B cell (primary cell): ENCODE data around the gene RASGRF2. TPM values are rescaled to one million over a fixed set of nuclear protein-coding genes. Genes with fewer than 3 reads are reported as not detected.

Experiments
- ATAC-seq: fragments of 200-7000 bp; cut with Tn5 transposase; one replicate; pipeline ENCODE4 v1.10.0; 2021; ENCODE audit warnings: low read depth, mild to moderate bottlenecking, moderate number of reproducible peaks, moderate library complexity
- CTCF ChIA-PET: fragments of 350-600 bp; sonication (Branson Sonifier 250); formaldehyde crosslinking; loops from one replicate; lab custom pipeline; 2021; ENCODE audit warnings: antibody characterized with exemption, inconsistent platforms; lab: Charles Lee
- POLR2A ChIA-PET: fragments of 350-600 bp; sonication (Branson Sonifier 250); formaldehyde crosslinking; loops from one replicate; lab custom pipeline; 2021; ENCODE audit warnings: antibody characterized with exemption; lab: Charles Lee
- DNase-seq: peaks from one replicate; pipeline ENCODE4 v3.0.0; 2013
- H2AFZ ChIP-seq: 2 replicates; pipeline ENCODE4 v1.6.1; 2012; ENCODE audit warnings: mild to moderate bottlenecking, low read depth, low read length; ENCODE audit not compliant: insufficient read depth, poor library complexity, severe bottlenecking
- H3K27ac ChIP-seq, 2 donors: 1 replicate in 1 of 2; 2 replicates in 1 of 2; pipeline ENCODE4 v1.5.1; 2012 to 2013; ENCODE audit warnings: low read length in 2 of 2, mild to moderate bottlenecking in 2 of 2, moderate library complexity in 1 of 2
- H3K27me3 ChIP-seq, 4 experiments: fragments of 200-600 bp in 1 of 4; sonication (generic) in 1 of 4; replicated peaks in 1 of 4; 1 replicate in 2 of 4; 2 replicates in 2 of 4; pipeline versions ENCODE4 v1.6.1 to v1.7.0; 2013 to 2016; ENCODE audit warnings: low read length in 3 of 4, mild to moderate bottlenecking in 2 of 4, mixed read lengths in 1 of 4, moderate library complexity in 1 of 4; ENCODE audit not compliant: insufficient read depth in 4 of 4, control insufficient read depth in 3 of 4; ENCODE audit errors: control extremely low read depth in 1 of 4
- H3K36me3 ChIP-seq, 2 experiments: replicated peaks in 1 of 2; 1 replicate in 1 of 2; 2 replicates in 1 of 2; pipeline versions ENCODE4 v1.6.1 to v1.7.1; 2013; ENCODE audit warnings: low read length in 1 of 2; ENCODE audit not compliant: insufficient read depth in 2 of 2, control insufficient read depth in 1 of 2; ENCODE audit errors: control extremely low read depth in 1 of 2, extremely low read depth in 1 of 2
- H3K4me1 ChIP-seq, 2 donors: fragments of 200-600 bp in 1 of 2; sonication (generic) in 1 of 2; 1 replicate in 1 of 2; 2 replicates in 1 of 2; pipeline versions ENCODE4 v1.5.1 to v1.6.1; 2013 to 2017; ENCODE audit warnings: low read length in 2 of 2; ENCODE audit not compliant: control insufficient read depth in 2 of 2, insufficient read depth in 2 of 2
- H3K4me2 ChIP-seq: replicated peaks from 2 replicates; pipeline ENCODE3; 2012; ENCODE audit warnings: mild to moderate bottlenecking, low read depth, low read length; ENCODE audit not compliant: poor library complexity, severe bottlenecking
- H3K4me3 ChIP-seq, 5 experiments: fragments of 200-600 bp in 1 of 5; sonication (generic) in 1 of 5; 1 replicate in 3 of 5; 2 replicates in 2 of 5; pipeline versions ENCODE4 v1.5.1 to v1.7.0; 2011 to 2016; ENCODE audit warnings: low read length in 4 of 5, mild to moderate bottlenecking in 4 of 5, low read depth in 2 of 5, control low read depth in 1 of 5, moderate library complexity in 1 of 5; ENCODE audit not compliant: insufficient read depth in 1 of 5; ENCODE audit errors: control extremely low read depth in 1 of 5, extremely low read depth in 1 of 5
- H3K79me2 ChIP-seq: fragments of 200-600 bp; sonication (generic); one replicate; pipeline ENCODE4 v1.6.0; 2016; ENCODE audit warnings: low read length; ENCODE audit not compliant: control insufficient read depth, insufficient read depth
- H3K9ac ChIP-seq: fragments of 200-600 bp; sonication (generic); 2 replicates; pipeline ENCODE4 v1.6.1; 2017; ENCODE audit warnings: mild to moderate bottlenecking, low read length, moderate library complexity
- H3K9me3 ChIP-seq, 3 donors: one replicate each; pipeline versions ENCODE4 v1.6.1 to v1.7.1; 2013; ENCODE audit warnings: low read length in 2 of 3; ENCODE audit not compliant: control insufficient read depth in 2 of 3, insufficient read depth in 1 of 3; ENCODE audit errors: control extremely low read depth in 1 of 3
- H4K20me1 ChIP-seq: 2 replicates; pipeline ENCODE4 v1.6.0; 2012; ENCODE audit warnings: mild to moderate bottlenecking, low read length; ENCODE audit not compliant: insufficient read depth, control insufficient read depth, poor library complexity, severe bottlenecking
- H3K27ac Mint-ChIP-seq: one replicate; pipeline ENCODE4 v1.8.0; 2021; ENCODE audit warnings: mixed read lengths
- H3K27me3 Mint-ChIP-seq: one replicate; pipeline ENCODE4 v1.8.0; 2021; ENCODE audit warnings: mixed read lengths
- H3K4me1 Mint-ChIP-seq: one replicate; pipeline ENCODE4 v1.8.0; 2021; ENCODE audit warnings: mixed read lengths
- H3K4me3 Mint-ChIP-seq: one replicate; pipeline ENCODE4 v1.8.0; 2021; ENCODE audit warnings: mixed read lengths
- H3K9me3 Mint-ChIP-seq: one replicate; pipeline ENCODE4 v1.8.0; 2022; ENCODE audit warnings: mixed read lengths; ENCODE audit not compliant: insufficient read depth
- EZH2 ChIP-seq: IDR thresholded peaks from 2 replicates; pipeline ENCODE4 v1.6.1; 2012; ENCODE audit warnings: borderline replicate concordance, low read depth, mild to moderate bottlenecking, moderate library complexity, low read length; ENCODE audit not compliant: insufficient read depth, poor library complexity, severe bottlenecking
- WGBS: methylation state at CpG from one replicate; pipeline ENCODE4 v1.1.5; 2013; ENCODE audit warnings: missing lambda C conversion rate; ENCODE audit not compliant: insufficient coverage; 5-methylcytosine and 5-hydroxymethylcytosine counted together
- intact Hi-C: fragments of 100-400 bp; cut with micrococcal nuclease; formaldehyde crosslinking; loops from one replicate; pipeline ENCODE4 v1.10.0; 2022
- polyA plus RNA-seq: library from polyadenylated mRNA; depleted of rRNA; stranded (reverse); fragments of >200 nt; gene quantifications from 2 replicates; pipeline ENCODE4 v1.2.3, GENCODE V29; 2012
- total RNA-seq, 2 donors: library from RNA; stranded (reverse); fragments of 120-200 nt in 1 of 2; gene quantifications; 1 replicate in 1 of 2; 2 replicates in 1 of 2; pipeline versions ENCODE4 v1.2.3 to v1.2.4, GENCODE V29; 2013 to 2022
- TF ChIP-seq, protein P1 (sequence below): fragments of 200-600 bp; IDR thresholded peaks from one replicate; pipeline ENCODE4 v1.8.0; 2022; ENCODE audit warnings: antibody characterized with exemption, mild to moderate bottlenecking

The RASGRF2 gene
- total and polyA plus RNA-seq, 2 donors (not counting 1 experiment from before 2014, with no cell fraction given), result 0.04 to 0.37 TPM

- POLR2A ChIA-PET, result no interaction called here
- DNase-seq, result no peak
These were observed 1.5 kb downstream of the RASGRF2 start for GRCh38 chr5:80961376-80962281.

More at GRCh38 chr5:80961376-80962281, 1.5 kb downstream of the RASGRF2 start:
- Mint-ChIP-seq H3K27ac (no peak overlapping the region), H3K4me3 (peak overlapping the region; percentile 67), H3K4me1 (peaks cover 14% of the 10 kb centered on the region), H3K9me3 (no peaks in the 10 kb centered on the region), H3K27me3 (peaks cover 49% of the 10 kb centered on the region)
- Histone ChIP-seq H3K27ac (no peak overlapping the region), H3K9ac (no peak overlapping the region), H3K9me3 (no peaks in the 10 kb centered on the region), H3K4me3 (no peak overlapping the region), H3K27me3 (peaks cover 0 to 32% (median 19%) of the 10 kb centered on the region in 4 experiments), H3K79me2 (no peaks in the 10 kb centered on the region), H3K4me1 (peaks cover 3 to 4% of the 10 kb centered on the region in 2 donors), H4K20me1 (no peaks in the 10 kb centered on the region), H3K4me2 (no peak overlapping the region), H2AFZ (no peak overlapping the region), H3K36me3 (no peaks in the 10 kb centered on the region)
- no peak for ATAC-seq
- intact Hi-C loops, result no loop called here
- CTCF ChIA-PET, result no interaction called here
- 40% methylated on average over 7 of the region's 18 CpGs for WGBS
- no peak for TF ChIP-seq EZH2
- TF ChIP-seq, protein P1, sequence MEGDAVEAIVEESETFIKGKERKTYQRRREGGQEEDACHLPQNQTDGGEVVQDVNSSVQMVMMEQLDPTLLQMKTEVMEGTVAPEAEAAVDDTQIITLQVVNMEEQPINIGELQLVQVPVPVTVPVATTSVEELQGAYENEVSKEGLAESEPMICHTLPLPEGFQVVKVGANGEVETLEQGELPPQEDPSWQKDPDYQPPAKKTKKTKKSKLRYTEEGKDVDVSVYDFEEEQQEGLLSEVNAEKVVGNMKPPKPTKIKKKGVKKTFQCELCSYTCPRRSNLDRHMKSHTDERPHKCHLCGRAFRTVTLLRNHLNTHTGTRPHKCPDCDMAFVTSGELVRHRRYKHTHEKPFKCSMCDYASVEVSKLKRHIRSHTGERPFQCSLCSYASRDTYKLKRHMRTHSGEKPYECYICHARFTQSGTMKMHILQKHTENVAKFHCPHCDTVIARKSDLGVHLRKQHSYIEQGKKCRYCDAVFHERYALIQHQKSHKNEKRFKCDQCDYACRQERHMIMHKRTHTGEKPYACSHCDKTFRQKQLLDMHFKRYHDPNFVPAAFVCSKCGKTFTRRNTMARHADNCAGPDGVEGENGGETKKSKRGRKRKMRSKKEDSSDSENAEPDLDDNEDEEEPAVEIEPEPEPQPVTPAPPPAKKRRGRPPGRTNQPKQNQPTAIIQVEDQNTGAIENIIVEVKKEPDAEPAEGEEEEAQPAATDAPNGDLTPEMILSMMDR, result no peak
